ENCODE results near the gene TAF5L. TPM values are rescaled to one million over a fixed set of nuclear protein-coding genes. Genes with fewer than 3 reads are reported as not detected.

The TAF5L gene
- polyA plus RNA-seq, 1 experiment = 17.3 TPM

DNA sequence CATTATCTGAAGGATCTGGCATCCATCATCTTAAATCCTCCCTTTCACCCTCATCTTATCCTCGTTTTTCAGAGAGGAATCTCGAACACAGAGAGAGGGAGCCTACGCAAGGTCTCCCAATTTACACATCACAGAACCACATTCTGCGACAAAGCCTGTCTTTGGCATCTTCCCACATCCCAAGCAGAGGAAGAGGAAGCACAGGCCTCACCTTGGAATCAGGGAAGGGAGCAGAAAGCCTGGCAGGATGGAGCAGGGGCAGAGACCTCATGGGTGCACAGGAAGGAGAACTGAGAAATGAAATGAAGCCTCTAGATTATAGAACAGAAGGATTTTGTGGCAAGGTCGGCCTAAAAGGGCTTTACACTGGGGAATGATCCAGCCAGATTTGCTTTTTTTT lies 73.2 kb downstream of the TAF5L start:
- Histone ChIP-seq H3K9me3 (ENCODE audit: control insufficient read depth, insufficient read depth, low read length) (no peaks in the 10 kb centered on the region; the same call in 1 of the 2 replicates), H3K27me3 (ENCODE audit: control insufficient read depth, insufficient read depth, low read length) (no peaks in the 10 kb centered on the region), H3K4me3 (ENCODE audit: low read depth, low read length) (no peak overlapping the region), H3K27ac (ENCODE audit: low read depth, low read length) (no peak overlapping the region)
- CTCF ChIA-PET = no interaction called here
- TF ChIP-seq, protein P1, sequence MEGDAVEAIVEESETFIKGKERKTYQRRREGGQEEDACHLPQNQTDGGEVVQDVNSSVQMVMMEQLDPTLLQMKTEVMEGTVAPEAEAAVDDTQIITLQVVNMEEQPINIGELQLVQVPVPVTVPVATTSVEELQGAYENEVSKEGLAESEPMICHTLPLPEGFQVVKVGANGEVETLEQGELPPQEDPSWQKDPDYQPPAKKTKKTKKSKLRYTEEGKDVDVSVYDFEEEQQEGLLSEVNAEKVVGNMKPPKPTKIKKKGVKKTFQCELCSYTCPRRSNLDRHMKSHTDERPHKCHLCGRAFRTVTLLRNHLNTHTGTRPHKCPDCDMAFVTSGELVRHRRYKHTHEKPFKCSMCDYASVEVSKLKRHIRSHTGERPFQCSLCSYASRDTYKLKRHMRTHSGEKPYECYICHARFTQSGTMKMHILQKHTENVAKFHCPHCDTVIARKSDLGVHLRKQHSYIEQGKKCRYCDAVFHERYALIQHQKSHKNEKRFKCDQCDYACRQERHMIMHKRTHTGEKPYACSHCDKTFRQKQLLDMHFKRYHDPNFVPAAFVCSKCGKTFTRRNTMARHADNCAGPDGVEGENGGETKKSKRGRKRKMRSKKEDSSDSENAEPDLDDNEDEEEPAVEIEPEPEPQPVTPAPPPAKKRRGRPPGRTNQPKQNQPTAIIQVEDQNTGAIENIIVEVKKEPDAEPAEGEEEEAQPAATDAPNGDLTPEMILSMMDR (IDR thresholded peaks at IDR 0.05; ENCODE audit: low read depth, low read length) = no peak
- POLR2A ChIA-PET = no interaction called here
- no peak for DNase-seq (ENCODE audit: low read depth, low spot score)

DNA sequence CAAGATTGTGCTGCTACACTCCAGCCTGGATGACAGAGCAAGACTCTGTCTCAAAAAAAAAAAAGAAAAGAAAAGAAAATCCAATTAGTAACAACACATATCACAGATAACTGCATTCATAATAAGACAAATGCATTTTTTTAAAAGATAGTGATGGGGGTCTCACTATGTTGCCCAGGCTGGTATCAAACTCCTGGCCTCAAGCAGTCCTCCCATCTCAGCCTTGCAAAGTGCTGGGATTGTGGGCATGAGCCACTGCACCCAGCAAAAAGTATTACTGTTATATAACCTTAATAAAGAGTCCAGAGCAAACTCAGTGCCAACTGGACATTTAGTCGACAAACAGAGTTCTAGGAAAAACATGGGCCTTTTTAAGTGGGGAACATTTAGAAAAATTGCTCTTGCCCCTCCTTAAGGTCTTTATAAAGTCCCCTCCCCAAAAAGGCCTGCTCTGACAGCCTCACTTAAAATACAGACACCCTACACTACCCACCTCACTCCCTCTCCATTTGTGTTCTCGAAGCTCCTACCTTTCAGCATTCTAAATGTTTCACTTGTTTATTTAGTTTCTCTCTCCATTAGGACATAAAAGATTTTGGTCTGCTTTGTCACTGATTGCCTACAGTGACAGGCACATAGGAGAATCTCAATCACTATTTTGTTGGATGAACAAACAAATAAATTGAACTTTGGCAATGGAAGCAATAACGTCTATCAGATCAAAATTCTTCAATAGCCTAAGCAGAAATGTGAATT lies 74.9 kb downstream of the TAF5L start:
- no peaks in the 10 kb centered on the region for H3K9me3 ChIP-seq (ENCODE audit: control insufficient read depth, insufficient read depth, low read length)
- POLR2A ChIA-PET = no interaction called here
- no peak overlapping the region for H3K4me3 ChIP-seq (ENCODE audit: low read depth, low read length)
- H3K27me3 ChIP-seq (ENCODE audit: control insufficient read depth, insufficient read depth, low read length) = no peaks in the 10 kb centered on the region
- TF ChIP-seq, protein P1 (IDR thresholded peaks at IDR 0.05; ENCODE audit: low read depth, low read length) = no peak
- no peak for DNase-seq (ENCODE audit: low read depth, low spot score)
- CTCF ChIA-PET = interaction anchor here (0.6 kb wide), 1 partner anchor 73 kb away, joined by 3 read pairs; no protein-coding TSS in a partner anchor
- no peak overlapping the region for H3K27ac ChIP-seq (ENCODE audit: low read depth, low read length)

DNA sequence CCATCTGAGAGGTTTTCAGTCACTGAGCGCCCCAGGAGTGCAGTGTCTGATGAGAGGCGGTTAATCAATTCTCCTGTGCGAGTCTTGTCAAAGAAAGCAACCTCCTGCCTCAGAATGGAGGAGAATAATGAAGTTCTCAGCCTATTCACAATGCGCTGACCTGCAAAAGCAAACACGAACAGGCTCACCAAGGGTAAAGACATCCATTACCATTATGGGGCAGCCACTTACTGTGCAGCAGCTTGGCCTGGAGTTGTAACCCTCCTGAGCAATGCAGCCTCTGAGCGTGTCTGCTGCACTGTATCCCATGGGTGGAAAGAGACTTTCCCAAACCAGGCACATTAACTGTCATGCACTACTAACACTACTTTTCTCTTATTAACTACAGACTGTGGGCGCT lies 78.4 kb downstream of the TAF5L start:
- ChIA-PET POLR2A (no interaction called here), CTCF (interaction anchor here (1.7 kb wide), 1 partner anchor 11 kb away, joined by 15 read pairs; the partner anchor contains the start of gene ABCB10)
- TF ChIP-seq, protein P1 (IDR thresholded peaks at IDR 0.05; ENCODE audit: low read depth, low read length) = no peak
- Histone ChIP-seq H3K4me3 (ENCODE audit: low read depth, low read length) (no peak overlapping the region), H3K27me3 (ENCODE audit: control insufficient read depth, insufficient read depth, low read length) (no peaks in the 10 kb centered on the region), H3K27ac (ENCODE audit: low read depth, low read length) (no peak overlapping the region), H3K9me3 (ENCODE audit: control insufficient read depth, insufficient read depth, low read length) (no peaks in the 10 kb centered on the region)
- no peak for DNase-seq (ENCODE audit: low read depth, low spot score)

DNA sequence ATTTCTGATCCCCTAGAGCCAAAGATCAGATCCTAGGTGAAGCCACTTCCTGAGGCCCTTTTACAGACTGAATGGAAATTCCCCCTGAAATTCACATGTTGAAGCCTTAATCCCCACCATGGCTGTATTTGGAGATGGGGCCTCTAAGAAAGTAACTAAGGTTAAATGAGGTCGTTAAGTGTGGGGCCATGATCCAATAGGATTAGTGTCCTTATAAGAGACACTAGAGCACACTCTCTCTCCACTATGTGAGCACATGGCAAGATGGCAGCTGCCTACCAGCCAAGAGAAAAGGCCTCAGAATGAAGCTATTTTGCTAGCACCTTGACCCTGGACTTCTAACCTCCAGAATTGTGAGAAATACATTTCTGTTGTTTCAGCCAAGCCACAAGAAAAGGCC lies 81.3 kb downstream of the TAF5L start:
- Histone ChIP-seq H3K27ac (ENCODE audit: low read depth, low read length) (no peak overlapping the region), H3K9me3 (ENCODE audit: control insufficient read depth, insufficient read depth, low read length) (no peaks in the 10 kb centered on the region), H3K27me3 (ENCODE audit: control insufficient read depth, insufficient read depth, low read length) (no peaks in the 10 kb centered on the region), H3K4me3 (ENCODE audit: low read depth, low read length) (no peak overlapping the region)
- no peak for DNase-seq (ENCODE audit: low read depth, low spot score)
- CTCF ChIA-PET = no interaction called here
- TF ChIP-seq, protein P1 (IDR thresholded peaks at IDR 0.05; ENCODE audit: low read depth, low read length) = no peak
- POLR2A ChIA-PET = no interaction called here

Small RNAs within 50 kb of the gene (small RNA-seq; reads per million reads assigned to genes)
- not detected for gene HMGN2P19 (ENCODE audit: insufficient read length, low read depth)
- not detected for gene RNA5SP78 (ENCODE audit: insufficient read length, low read depth)

Other genes with a start within 250 kb of the TAF5L start
- not detected in 2 replicates for gene ACTA1, start 192.0 kb downstream of the TAF5L start, polyA plus RNA-seq (2011; rRNA removed)
- gene NUP133, start 117.8 kb downstream of the TAF5L start, polyA plus RNA-seq (2011; rRNA removed) = 27.3 and 29.6 TPM in 2 replicates
- gene ABCB10, start 67.4 kb downstream of the TAF5L start, polyA plus RNA-seq (2011; rRNA removed) = 8.7 and 10.3 TPM in 2 replicates
- 6.2 and 6.4 TPM in 2 replicates for gene URB2, start 125 bp upstream of the TAF5L start, polyA plus RNA-seq (2011; rRNA removed)